Measurements from ENCODE around the gene ZC3H12A. TPM values are rescaled to one million over a fixed set of nuclear protein-coding genes. Genes with fewer than 3 reads are reported as not detected.

ZC3H12A gene
- total and polyA plus RNA-seq, 3 donors from 2014 or later = 6.3 to 9.0 (median 8.2) TPM

DNA sequence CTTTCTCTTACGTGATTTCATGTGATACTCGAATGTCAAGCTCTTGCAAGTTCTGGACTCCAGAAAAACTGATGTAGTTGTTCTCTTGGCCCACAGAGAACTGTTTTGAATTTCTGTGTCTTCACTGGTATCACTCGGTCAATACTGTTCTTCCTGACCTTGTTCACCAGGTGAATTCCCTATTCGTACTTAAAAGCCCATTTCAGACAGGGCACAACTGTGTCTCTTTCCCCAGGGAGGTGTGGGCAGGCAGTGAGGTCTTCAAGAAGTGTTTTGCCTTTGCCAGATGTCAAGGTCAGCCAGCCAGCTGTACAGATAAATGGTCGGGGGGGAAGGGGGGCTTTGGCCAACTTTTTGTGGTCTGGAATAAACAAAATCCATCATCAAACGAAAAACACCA, 27.5 kb upstream of the ZC3H12A start:
- no peak for TF ChIP-seq POLR2A (IDR thresholded peaks at IDR 0.05)
- TF ChIP-seq, protein P1, sequence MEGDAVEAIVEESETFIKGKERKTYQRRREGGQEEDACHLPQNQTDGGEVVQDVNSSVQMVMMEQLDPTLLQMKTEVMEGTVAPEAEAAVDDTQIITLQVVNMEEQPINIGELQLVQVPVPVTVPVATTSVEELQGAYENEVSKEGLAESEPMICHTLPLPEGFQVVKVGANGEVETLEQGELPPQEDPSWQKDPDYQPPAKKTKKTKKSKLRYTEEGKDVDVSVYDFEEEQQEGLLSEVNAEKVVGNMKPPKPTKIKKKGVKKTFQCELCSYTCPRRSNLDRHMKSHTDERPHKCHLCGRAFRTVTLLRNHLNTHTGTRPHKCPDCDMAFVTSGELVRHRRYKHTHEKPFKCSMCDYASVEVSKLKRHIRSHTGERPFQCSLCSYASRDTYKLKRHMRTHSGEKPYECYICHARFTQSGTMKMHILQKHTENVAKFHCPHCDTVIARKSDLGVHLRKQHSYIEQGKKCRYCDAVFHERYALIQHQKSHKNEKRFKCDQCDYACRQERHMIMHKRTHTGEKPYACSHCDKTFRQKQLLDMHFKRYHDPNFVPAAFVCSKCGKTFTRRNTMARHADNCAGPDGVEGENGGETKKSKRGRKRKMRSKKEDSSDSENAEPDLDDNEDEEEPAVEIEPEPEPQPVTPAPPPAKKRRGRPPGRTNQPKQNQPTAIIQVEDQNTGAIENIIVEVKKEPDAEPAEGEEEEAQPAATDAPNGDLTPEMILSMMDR (IDR thresholded peaks at IDR 0.05) = no peak
- no peaks in the 10 kb centered on the region for H3K4me1 ChIP-seq
- DNase-seq = no peak
- no peak overlapping the region for H3K4me3 ChIP-seq
- WGBS, 2 donors = 51 to 54% methylated on average over 6 of the region's 6 CpGs
- H3K27ac ChIP-seq = no peak overlapping the region
- H3K36me3 ChIP-seq (ENCODE audit: low read depth, missing control alignments) = no peaks in the 10 kb centered on the region
- H3K9me3 ChIP-seq = no peaks in the 10 kb centered on the region
- intact Hi-C loops (cut with DNase I; ENCODE audit: low total_unique reads) = no loop called here
- no peaks in the 10 kb centered on the region for H3K27me3 ChIP-seq

DNA sequence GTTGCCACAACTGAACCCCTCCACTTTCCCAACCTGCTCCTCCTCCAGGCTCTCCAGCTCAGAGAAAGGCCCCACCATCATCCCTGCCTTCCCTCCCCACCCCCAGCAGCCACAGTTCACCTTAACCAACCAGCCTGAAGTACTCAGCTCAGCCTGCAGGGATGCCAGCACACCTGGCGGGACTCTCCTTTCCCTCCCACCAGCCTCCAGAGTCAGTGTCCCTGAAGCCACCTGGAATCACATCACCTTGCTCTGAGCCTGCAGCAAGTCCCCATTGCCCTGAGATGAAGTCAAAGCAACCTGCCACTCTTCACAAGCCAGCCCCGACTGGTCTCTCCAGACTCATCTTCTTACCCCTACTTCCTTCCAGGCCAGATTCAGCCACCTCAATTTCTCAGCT, 26.2 kb upstream of the ZC3H12A start:
- H3K9me3 ChIP-seq = no peaks in the 10 kb centered on the region
- intact Hi-C loops (cut with DNase I; ENCODE audit: low total_unique reads) = no loop called here
- no peaks in the 10 kb centered on the region for H3K27me3 ChIP-seq
- no peak for DNase-seq
- TF ChIP-seq POLR2A (IDR thresholded peaks at IDR 0.05) = no peak
- TF ChIP-seq, protein P1 (IDR thresholded peaks at IDR 0.05) = no peak
- H3K36me3 ChIP-seq (ENCODE audit: low read depth, missing control alignments) = no peaks in the 10 kb centered on the region
- H3K4me3 ChIP-seq = no peak overlapping the region
- WGBS, 2 donors = 69 to 76% methylated on average over 2 of the region's 2 CpGs
- H3K27ac ChIP-seq = no peak overlapping the region
- no peaks in the 10 kb centered on the region for H3K4me1 ChIP-seq

DNA sequence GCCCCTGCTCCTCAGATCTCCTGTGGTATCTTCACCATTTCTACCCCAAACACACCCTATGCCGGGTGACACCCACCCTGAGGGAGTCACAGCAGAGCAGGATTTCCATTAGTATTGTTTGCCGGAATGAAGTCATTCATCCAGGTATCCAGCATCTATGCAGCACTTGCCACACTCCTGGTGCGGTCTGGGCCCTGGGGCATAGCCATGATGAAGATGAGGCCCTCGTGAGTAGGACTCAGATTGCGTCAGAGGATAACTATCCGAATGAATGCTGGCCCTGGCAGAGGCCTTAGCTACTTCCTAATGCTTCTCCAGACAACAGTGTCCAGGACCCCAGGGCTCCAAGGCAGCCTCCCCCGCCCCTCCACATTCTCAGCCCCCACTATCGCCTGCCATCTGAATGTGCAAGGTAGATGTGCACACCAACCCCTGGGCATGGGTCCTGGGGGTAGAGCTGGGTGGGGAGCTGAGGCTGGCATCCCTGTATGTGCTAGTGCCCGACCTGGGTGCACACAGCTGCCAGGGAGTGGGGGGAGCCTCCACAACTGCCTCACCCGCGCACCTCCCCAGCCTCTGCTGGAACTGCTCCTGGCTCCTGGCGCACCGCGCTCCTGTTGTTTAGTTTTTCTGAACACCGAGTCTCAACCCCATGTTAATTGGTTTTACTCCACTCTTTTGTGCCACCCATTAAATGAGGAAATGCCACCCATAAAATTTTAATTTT, 25.5 kb upstream of the ZC3H12A start:
- no peaks in the 10 kb centered on the region for H3K9me3 ChIP-seq
- H3K27me3 ChIP-seq = no peaks in the 10 kb centered on the region
- H3K36me3 ChIP-seq (ENCODE audit: low read depth, missing control alignments) = no peaks in the 10 kb centered on the region
- TF ChIP-seq, protein P1 (IDR thresholded peaks at IDR 0.05) = no peak
- TF ChIP-seq POLR2A (IDR thresholded peaks at IDR 0.05) = no peak
- no peak overlapping the region for H3K4me3 ChIP-seq
- no peaks in the 10 kb centered on the region for H3K4me1 ChIP-seq
- 55 to 64% methylated on average over 10 to 15 of the region's 15 CpGs for WGBS, 2 donors
- intact Hi-C loops (cut with DNase I; ENCODE audit: low total_unique reads) = no loop called here
- DNase-seq = no peak
- no peak overlapping the region for H3K27ac ChIP-seq

DNA sequence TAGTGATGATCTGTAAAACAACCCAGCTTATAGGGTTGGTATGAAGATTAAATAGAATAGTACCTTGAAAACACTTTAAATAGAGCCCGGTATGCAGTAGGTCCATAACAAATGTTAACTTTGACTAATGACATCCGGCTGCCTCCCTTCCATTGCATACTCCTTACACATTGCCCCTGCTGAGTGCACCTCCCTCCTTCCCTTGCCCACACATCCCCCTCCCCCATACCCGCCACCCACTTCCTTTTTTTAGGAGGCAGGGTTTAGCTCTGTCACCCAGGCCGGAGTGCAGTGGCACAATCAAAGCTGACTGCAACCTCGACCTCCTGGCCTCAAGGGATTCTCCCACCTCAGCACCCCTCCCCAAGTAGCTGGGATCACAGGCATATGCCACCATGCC, 24.4 kb upstream of the ZC3H12A start:
- no peak for DNase-seq
- no peak for TF ChIP-seq POLR2A (IDR thresholded peaks at IDR 0.05)
- TF ChIP-seq, protein P1 (IDR thresholded peaks at IDR 0.05) = no peak
- 39 to 49% methylated on average over 5 of the region's 5 CpGs for WGBS, 2 donors
- H3K36me3 ChIP-seq (ENCODE audit: low read depth, missing control alignments) = no peaks in the 10 kb centered on the region
- intact Hi-C loops (cut with DNase I; ENCODE audit: low total_unique reads) = no loop called here
- no peaks in the 10 kb centered on the region for H3K27me3 ChIP-seq
- H3K27ac ChIP-seq = no peak overlapping the region
- no peaks in the 10 kb centered on the region for H3K9me3 ChIP-seq
- no peaks in the 10 kb centered on the region for H3K4me1 ChIP-seq
- no peak overlapping the region for H3K4me3 ChIP-seq

DNA sequence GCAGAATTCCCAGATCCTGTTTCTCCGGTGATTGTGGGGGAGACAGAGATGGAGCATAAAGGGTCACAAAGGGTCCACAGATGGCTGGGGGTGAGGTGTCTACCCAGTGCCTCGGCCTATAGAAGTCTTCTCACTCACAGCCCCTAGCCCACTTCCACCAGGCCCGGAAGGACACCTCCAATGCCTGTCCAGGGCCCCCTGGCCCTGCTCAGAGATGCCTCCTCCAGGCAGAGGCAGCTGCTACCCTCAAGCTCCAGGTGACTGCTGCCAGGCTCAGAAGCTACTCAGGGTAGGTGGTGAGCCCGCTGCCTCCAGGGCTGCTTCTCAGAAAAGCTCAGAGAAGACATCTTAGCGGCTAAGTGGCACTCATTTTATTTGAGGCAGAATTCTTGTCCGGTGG, 22.0 kb upstream of the ZC3H12A start:
- DNase-seq = no peak
- 86 to 92% methylated on average over 4 to 6 of the region's 6 CpGs for WGBS, 2 donors
- TF ChIP-seq, protein P1 (IDR thresholded peaks at IDR 0.05) = no peak
- TF ChIP-seq POLR2A (IDR thresholded peaks at IDR 0.05) = no peak
- Histone ChIP-seq H3K9me3 (no peaks in the 10 kb centered on the region), H3K4me1 (no peaks in the 10 kb centered on the region), H3K4me3 (no peak overlapping the region), H3K36me3 (ENCODE audit: low read depth, missing control alignments) (no peaks in the 10 kb centered on the region), H3K27ac (no peak overlapping the region), H3K27me3 (no peaks in the 10 kb centered on the region)
- intact Hi-C loops (cut with DNase I; ENCODE audit: low total_unique reads) = no loop called here

All from testis (tissue), 3 donors.